Skeletal muscle cell (primary cell): ENCODE results near the gene RPL37.

ENCODE experiments used
- DNase-seq: peaks from one replicate; pipeline ENCODE4 v3.0.0-alpha.2; 2010; ENCODE audit warnings: low read depth
- H3K4me3 ChIP-seq: 2 replicates; pipeline ENCODE4 v1.5.1; 2011; ENCODE audit warnings: low read depth, mild to moderate bottlenecking, control low read depth, low read length, moderate library complexity

RPL37 gene

GRCh38 chr5:40776658-40776977 lies 58.4 kb downstream of the RPL37 start:
- DNase-seq = no peak
- no peak overlapping the region for H3K4me3 ChIP-seq

GRCh38 chr5:40775846-40776657 lies 59.0 kb downstream of the RPL37 start:
- H3K4me3 ChIP-seq = no peak overlapping the region
- no peak for DNase-seq
